WTC11 (cell line): ENCODE data around the gene USP22.
A peak's percentile ranks its signal among the peaks of the same experiment; 100 is the strongest.

Experiments used
- ETV6 ChIP-seq: sonication (generic); formaldehyde crosslinking; IDR thresholded peaks from 2 replicates; pipeline ENCODE4 v1.8.1; 2022; ENCODE audit warnings: mild to moderate bottlenecking, missing genetic modification reagents
- FOXJ3 ChIP-seq: sonication (generic); formaldehyde crosslinking; IDR thresholded peaks from 2 replicates; pipeline ENCODE4 v1.9.0; 2021; ENCODE audit warnings: missing genetic modification reagents, mild to moderate bottlenecking, borderline replicate concordance
- MYBL2 ChIP-seq: sonication (generic); formaldehyde crosslinking; IDR thresholded peaks from 2 replicates; pipeline ENCODE4 v1.8.1; 2023; ENCODE audit warnings: mild to moderate bottlenecking, moderate library complexity, missing genetic modification reagents
- TCF7 ChIP-seq: sonication (generic); formaldehyde crosslinking; IDR thresholded peaks from 2 replicates; pipeline ENCODE4 v1.8.0; 2022; ENCODE audit warnings: mild to moderate bottlenecking, low read depth, missing genetic modification reagents, moderate library complexity
- TF ChIP-seq, protein P1 (sequence below): sonication (generic); formaldehyde crosslinking; IDR thresholded peaks from 2 replicates; pipeline ENCODE4 v1.8.0; 2023; ENCODE audit warnings: missing genetic modification reagents, mild to moderate bottlenecking, borderline replicate concordance
- TF ChIP-seq, protein P2 (sequence below): fragments of 200-600 bp; IDR thresholded peaks from 2 replicates; pipeline ENCODE4 v1.8.0; 2022; ENCODE audit warnings: antibody characterized with exemption
- TF ChIP-seq, protein P3 (sequence below): sonication (generic); formaldehyde crosslinking; IDR thresholded peaks from 2 replicates; pipeline ENCODE4 v1.8.1; 2022; ENCODE audit warnings: low read depth, missing genetic modification reagents, borderline replicate concordance
- TF ChIP-seq, protein P4 (sequence below): sonication (generic); formaldehyde crosslinking; IDR thresholded peaks from 2 replicates; pipeline ENCODE4 v1.8.0; 2022; ENCODE audit warnings: mild to moderate bottlenecking, missing genetic modification reagents

DNA sequence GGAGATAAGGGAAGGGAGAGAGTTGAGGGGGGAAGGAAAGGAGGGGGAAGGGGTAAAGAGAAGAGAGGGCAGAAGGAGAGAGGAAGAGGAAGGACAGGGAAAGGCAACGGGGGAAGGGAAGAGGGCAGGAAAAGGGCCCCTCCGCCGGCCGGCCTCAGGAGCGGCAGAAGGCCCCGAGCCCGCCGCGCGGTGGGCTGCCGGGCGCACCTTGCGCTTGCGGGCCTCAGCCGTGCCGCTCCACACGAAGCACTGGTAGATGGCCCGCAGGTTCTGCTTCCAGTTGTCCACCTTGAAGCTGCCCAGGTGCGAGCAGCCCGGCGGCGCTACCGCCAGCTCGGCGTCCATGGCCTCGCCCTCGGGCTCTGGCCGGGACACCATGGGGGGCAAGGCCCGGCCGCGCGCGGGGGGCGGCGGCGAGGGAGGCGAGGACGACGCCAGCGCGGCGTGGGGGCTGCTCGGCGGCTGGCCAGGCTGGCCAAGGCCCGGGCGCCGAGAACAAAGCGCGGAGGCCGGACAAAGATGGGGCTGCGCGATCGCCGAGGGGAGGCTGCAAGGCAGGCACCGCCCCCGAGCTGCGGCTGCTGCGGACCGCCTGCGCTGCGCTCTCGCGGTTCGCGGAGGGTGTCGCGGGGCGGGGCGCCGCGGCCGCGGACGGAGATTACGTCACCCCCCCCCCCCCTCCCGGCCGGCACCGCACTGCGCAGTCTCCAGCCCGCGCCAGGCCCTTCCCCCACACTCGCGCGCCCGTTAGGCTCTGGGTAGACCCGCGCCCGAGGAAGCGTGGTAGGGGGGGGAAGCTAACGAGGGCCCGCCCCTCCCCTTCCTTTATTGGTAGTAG, at the start of gene USP22:
- TF ChIP-seq ETV6 (peak; percentile 51; the same call in 1 of the 2 replicates), FOXJ3 (CRISPR knock-in tag) (no peak), MYBL2 (CRISPR knock-in tag) (no peak; the same call in 1 of the 2 replicates), TCF7 (CRISPR knock-in tag) (no peak)
- TF ChIP-seq, protein P1, sequence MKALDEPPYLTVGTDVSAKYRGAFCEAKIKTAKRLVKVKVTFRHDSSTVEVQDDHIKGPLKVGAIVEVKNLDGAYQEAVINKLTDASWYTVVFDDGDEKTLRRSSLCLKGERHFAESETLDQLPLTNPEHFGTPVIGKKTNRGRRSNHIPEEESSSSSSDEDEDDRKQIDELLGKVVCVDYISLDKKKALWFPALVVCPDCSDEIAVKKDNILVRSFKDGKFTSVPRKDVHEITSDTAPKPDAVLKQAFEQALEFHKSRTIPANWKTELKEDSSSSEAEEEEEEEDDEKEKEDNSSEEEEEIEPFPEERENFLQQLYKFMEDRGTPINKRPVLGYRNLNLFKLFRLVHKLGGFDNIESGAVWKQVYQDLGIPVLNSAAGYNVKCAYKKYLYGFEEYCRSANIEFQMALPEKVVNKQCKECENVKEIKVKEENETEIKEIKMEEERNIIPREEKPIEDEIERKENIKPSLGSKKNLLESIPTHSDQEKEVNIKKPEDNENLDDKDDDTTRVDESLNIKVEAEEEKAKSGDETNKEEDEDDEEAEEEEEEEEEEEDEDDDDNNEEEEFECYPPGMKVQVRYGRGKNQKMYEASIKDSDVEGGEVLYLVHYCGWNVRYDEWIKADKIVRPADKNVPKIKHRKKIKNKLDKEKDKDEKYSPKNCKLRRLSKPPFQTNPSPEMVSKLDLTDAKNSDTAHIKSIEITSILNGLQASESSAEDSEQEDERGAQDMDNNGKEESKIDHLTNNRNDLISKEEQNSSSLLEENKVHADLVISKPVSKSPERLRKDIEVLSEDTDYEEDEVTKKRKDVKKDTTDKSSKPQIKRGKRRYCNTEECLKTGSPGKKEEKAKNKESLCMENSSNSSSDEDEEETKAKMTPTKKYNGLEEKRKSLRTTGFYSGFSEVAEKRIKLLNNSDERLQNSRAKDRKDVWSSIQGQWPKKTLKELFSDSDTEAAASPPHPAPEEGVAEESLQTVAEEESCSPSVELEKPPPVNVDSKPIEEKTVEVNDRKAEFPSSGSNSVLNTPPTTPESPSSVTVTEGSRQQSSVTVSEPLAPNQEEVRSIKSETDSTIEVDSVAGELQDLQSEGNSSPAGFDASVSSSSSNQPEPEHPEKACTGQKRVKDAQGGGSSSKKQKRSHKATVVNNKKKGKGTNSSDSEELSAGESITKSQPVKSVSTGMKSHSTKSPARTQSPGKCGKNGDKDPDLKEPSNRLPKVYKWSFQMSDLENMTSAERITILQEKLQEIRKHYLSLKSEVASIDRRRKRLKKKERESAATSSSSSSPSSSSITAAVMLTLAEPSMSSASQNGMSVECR (CRISPR knock-in tag) = no peak
- TF ChIP-seq, protein P2, sequence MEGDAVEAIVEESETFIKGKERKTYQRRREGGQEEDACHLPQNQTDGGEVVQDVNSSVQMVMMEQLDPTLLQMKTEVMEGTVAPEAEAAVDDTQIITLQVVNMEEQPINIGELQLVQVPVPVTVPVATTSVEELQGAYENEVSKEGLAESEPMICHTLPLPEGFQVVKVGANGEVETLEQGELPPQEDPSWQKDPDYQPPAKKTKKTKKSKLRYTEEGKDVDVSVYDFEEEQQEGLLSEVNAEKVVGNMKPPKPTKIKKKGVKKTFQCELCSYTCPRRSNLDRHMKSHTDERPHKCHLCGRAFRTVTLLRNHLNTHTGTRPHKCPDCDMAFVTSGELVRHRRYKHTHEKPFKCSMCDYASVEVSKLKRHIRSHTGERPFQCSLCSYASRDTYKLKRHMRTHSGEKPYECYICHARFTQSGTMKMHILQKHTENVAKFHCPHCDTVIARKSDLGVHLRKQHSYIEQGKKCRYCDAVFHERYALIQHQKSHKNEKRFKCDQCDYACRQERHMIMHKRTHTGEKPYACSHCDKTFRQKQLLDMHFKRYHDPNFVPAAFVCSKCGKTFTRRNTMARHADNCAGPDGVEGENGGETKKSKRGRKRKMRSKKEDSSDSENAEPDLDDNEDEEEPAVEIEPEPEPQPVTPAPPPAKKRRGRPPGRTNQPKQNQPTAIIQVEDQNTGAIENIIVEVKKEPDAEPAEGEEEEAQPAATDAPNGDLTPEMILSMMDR = no peak
- TF ChIP-seq, protein P3, sequence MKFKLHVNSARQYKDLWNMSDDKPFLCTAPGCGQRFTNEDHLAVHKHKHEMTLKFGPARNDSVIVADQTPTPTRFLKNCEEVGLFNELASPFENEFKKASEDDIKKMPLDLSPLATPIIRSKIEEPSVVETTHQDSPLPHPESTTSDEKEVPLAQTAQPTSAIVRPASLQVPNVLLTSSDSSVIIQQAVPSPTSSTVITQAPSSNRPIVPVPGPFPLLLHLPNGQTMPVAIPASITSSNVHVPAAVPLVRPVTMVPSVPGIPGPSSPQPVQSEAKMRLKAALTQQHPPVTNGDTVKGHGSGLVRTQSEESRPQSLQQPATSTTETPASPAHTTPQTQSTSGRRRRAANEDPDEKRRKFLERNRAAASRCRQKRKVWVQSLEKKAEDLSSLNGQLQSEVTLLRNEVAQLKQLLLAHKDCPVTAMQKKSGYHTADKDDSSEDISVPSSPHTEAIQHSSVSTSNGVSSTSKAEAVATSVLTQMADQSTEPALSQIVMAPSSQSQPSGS (CRISPR knock-in tag) = no peak
- TF ChIP-seq, protein P4, sequence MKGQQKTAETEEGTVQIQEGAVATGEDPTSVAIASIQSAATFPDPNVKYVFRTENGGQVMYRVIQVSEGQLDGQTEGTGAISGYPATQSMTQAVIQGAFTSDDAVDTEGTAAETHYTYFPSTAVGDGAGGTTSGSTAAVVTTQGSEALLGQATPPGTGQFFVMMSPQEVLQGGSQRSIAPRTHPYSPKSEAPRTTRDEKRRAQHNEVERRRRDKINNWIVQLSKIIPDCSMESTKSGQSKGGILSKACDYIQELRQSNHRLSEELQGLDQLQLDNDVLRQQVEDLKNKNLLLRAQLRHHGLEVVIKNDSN (CRISPR knock-in tag) = no peak
